ENCODE results near the gene ITGB5.

- TF ChIP-seq CTCF (conservative IDR thresholded peaks at IDR 0.05; ENCODE audit: low read depth, low read length) (no peak), EZH2 (IDR thresholded peaks at IDR 0.05; ENCODE audit: borderline replicate concordance, low read depth, low read length, poor library complexity, severe bottlenecking) (no peak)
Observed at GRCh38 chr3:124722589-124722988, 164.6 kb downstream of the ITGB5 start.
